MM.1S (cell line): Measurements from ENCODE around the gene GFM1.

ENCODE experiments used
- DNase-seq: peaks from one replicate; pipeline ENCODE4 v3.0.0-alpha.2; 2015
- H2AFZ ChIP-seq: fragments of 300-600 bp; sonication (generic); 2 replicates; pipeline ENCODE4 v1.6.0; 2016; ENCODE audit warnings: antibody characterized with exemption, low read length
- H3F3A ChIP-seq: fragments of 300-600 bp; sonication (generic); 2 replicates; pipeline ENCODE4 v1.6.1; 2016; ENCODE audit warnings: mild to moderate bottlenecking, antibody characterized with exemption, low read length, moderate library complexity, mixed read lengths; ENCODE audit not compliant: insufficient read depth
- H3K27ac ChIP-seq: fragments of 300-600 bp; sonication (generic); 2 replicates; pipeline ENCODE4 v1.5.1; 2016; ENCODE audit warnings: mild to moderate bottlenecking, low read length
- H3K27me3 ChIP-seq: fragments of 300-600 bp; sonication (generic); replicated peaks from 2 replicates; pipeline ENCODE4 v1.6.0; 2016; ENCODE audit warnings: low read length; ENCODE audit not compliant: insufficient read depth
- H3K36me3 ChIP-seq: fragments of 300-600 bp; sonication (generic); replicated peaks from 2 replicates; pipeline ENCODE4 v1.6.1; 2016; ENCODE audit warnings: mild to moderate bottlenecking, low read length, mixed read lengths; ENCODE audit not compliant: insufficient read depth
- H3K4me1 ChIP-seq: fragments of 300-600 bp; sonication (generic); 2 replicates; pipeline ENCODE4 v1.6.1; 2016; ENCODE audit warnings: low read length, mixed read lengths
- H3K4me2 ChIP-seq: fragments of 300-600 bp; sonication (generic); 2 replicates; pipeline ENCODE4 v1.6.0; 2016; ENCODE audit warnings: low read depth, low read length
- H3K4me3 ChIP-seq: fragments of 300-600 bp; sonication (generic); 2 replicates; pipeline ENCODE4 v1.5.1; 2016; ENCODE audit warnings: low read length, mixed read lengths
- H3K79me2 ChIP-seq: fragments of 300-600 bp; sonication (generic); 2 replicates; pipeline ENCODE4 v1.6.1; 2016; ENCODE audit warnings: mixed run types, low read length, mixed read lengths
- H3K9ac ChIP-seq: fragments of 300-600 bp; sonication (generic); 2 replicates; pipeline ENCODE4 v1.6.1; 2016; ENCODE audit warnings: low read length, mixed read lengths
- H3K9me2 ChIP-seq: fragments of 300-600 bp; sonication (generic); replicated peaks from 2 replicates; pipeline ENCODE4 v1.6.1; 2016; ENCODE audit warnings: mild to moderate bottlenecking, low read length, mixed read lengths; ENCODE audit not compliant: insufficient read depth
- H3K9me3 ChIP-seq: fragments of 300-600 bp; sonication (generic); replicated peaks from 2 replicates; pipeline ENCODE4 v1.6.1; 2016; ENCODE audit warnings: mild to moderate bottlenecking, low read length, mixed read lengths; ENCODE audit not compliant: insufficient read depth
- H4K20me1 ChIP-seq: fragments of 300-600 bp; sonication (generic); 2 replicates; pipeline ENCODE4 v1.6.1; 2016; ENCODE audit warnings: mild to moderate bottlenecking, low read length, moderate library complexity, mixed read lengths; ENCODE audit not compliant: insufficient read depth
- EZH2 ChIP-seq: fragments of 300-600 bp; sonication (generic); optimal IDR thresholded peaks from 2 replicates; pipeline ENCODE3; 2017; ENCODE audit warnings: low read depth, mild to moderate bottlenecking, antibody characterized with exemption, low read length, mixed read lengths
- EZH2phosphoT487 ChIP-seq: fragments of 300-600 bp; sonication (generic); IDR thresholded peaks from 2 replicates; pipeline ENCODE4 v1.6.1; 2018; ENCODE audit warnings: antibody characterized with exemption, low read length
- TF ChIP-seq, protein P1 (sequence below): fragments of 300-600 bp; sonication (generic); IDR thresholded peaks from 2 replicates; pipeline ENCODE4 v1.5.1; 2016; ENCODE audit warnings: antibody characterized with exemption, low read length, mixed read lengths

The GFM1 gene

GRCh38 chr3:158703566-158703965 lies 59.2 kb downstream of the GFM1 start:
- H3K9me3 ChIP-seq: no peaks in the 10 kb centered on the region
- no peak overlapping the region for H2AFZ ChIP-seq
- no peaks in the 10 kb centered on the region for H3K4me1 ChIP-seq
- H3K9ac ChIP-seq: no peak overlapping the region
- no peak overlapping the region for H3K4me2 ChIP-seq
- H3K9me2 ChIP-seq: no peaks in the 10 kb centered on the region
- TF ChIP-seq, protein P1, sequence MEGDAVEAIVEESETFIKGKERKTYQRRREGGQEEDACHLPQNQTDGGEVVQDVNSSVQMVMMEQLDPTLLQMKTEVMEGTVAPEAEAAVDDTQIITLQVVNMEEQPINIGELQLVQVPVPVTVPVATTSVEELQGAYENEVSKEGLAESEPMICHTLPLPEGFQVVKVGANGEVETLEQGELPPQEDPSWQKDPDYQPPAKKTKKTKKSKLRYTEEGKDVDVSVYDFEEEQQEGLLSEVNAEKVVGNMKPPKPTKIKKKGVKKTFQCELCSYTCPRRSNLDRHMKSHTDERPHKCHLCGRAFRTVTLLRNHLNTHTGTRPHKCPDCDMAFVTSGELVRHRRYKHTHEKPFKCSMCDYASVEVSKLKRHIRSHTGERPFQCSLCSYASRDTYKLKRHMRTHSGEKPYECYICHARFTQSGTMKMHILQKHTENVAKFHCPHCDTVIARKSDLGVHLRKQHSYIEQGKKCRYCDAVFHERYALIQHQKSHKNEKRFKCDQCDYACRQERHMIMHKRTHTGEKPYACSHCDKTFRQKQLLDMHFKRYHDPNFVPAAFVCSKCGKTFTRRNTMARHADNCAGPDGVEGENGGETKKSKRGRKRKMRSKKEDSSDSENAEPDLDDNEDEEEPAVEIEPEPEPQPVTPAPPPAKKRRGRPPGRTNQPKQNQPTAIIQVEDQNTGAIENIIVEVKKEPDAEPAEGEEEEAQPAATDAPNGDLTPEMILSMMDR: no peak
- TF ChIP-seq EZH2phosphoT487 (no peak), EZH2 (no peak)
- no peak overlapping the region for H3K4me3 ChIP-seq
- no peaks in the 10 kb centered on the region for H4K20me1 ChIP-seq
- H3K36me3 ChIP-seq: no peaks in the 10 kb centered on the region
- H3K27ac ChIP-seq: no peak overlapping the region
- H3K79me2 ChIP-seq: no peaks in the 10 kb centered on the region
- DNase-seq: no peak
- H3F3A ChIP-seq: no peaks in the 10 kb centered on the region
- H3K27me3 ChIP-seq: no peaks in the 10 kb centered on the region

GRCh38 chr3:158709666-158710083 lies 65.3 kb downstream of the GFM1 start:
- H3K79me2 ChIP-seq: no peaks in the 10 kb centered on the region
- H3K4me3 ChIP-seq: no peak overlapping the region
- H3K9me2 ChIP-seq: no peaks in the 10 kb centered on the region
- H4K20me1 ChIP-seq: no peaks in the 10 kb centered on the region
- no peaks in the 10 kb centered on the region for H3F3A ChIP-seq
- H3K36me3 ChIP-seq: no peaks in the 10 kb centered on the region
- H2AFZ ChIP-seq: no peak overlapping the region
- H3K4me1 ChIP-seq: no peaks in the 10 kb centered on the region
- TF ChIP-seq EZH2 (no peak), EZH2phosphoT487 (no peak)
- TF ChIP-seq, protein P1: no peak
- no peak overlapping the region for H3K27ac ChIP-seq
- H3K9ac ChIP-seq: no peak overlapping the region
- H3K4me2 ChIP-seq: no peak overlapping the region
- no peaks in the 10 kb centered on the region for H3K9me3 ChIP-seq
- DNase-seq: no peak
- no peaks in the 10 kb centered on the region for H3K27me3 ChIP-seq

DNA sequence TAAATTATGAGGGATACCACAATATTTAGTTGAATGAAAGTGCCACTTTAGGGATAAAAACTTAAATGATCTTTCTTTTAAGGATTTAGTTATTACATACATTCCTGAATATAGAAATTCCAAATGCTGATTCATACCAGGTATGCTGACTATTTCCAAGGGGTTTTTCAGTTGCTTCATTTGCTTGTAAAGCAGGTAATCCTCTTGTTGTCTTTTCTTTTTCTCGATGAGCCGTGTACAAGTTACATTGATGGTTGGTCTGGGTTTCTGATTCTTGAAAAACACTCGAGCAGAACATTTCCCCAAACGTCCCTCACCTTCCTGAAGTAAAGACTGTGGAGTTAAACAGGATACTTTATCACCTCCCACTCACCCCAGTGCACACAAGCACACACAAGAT lies 66.3 kb downstream of the GFM1 start:
- Histone ChIP-seq H4K20me1 (no peaks in the 10 kb centered on the region), H3K4me3 (no peak overlapping the region), H3K9me3 (no peaks in the 10 kb centered on the region), H3K9me2 (no peaks in the 10 kb centered on the region), H3K9ac (no peak overlapping the region), H3K36me3 (no peaks in the 10 kb centered on the region), H2AFZ (no peak overlapping the region), H3F3A (no peaks in the 10 kb centered on the region), H3K79me2 (no peaks in the 10 kb centered on the region), H3K27ac (no peak overlapping the region), H3K4me1 (no peaks in the 10 kb centered on the region), H3K27me3 (no peaks in the 10 kb centered on the region), H3K4me2 (no peak overlapping the region)
- DNase-seq: no peak
- TF ChIP-seq EZH2: no peak

DNA sequence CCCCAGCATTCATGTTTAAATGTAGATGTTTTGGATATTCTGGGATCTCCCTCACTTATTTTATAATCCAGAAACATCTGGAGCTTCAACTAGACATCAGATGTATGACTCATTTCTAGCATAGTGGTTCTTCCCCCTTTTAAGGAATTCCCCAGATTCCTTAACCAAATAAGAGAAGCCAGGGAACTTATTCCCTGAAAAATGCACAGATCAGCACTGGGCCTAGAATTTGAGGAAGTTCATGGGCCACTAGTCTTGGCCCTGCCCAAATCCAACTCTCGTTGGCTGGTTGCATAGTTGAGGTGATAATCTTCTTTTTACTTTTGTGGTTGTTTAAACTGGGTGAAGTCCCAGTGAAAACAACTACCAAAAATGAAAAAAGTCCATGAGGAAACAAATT lies 67.6 kb downstream of the GFM1 start:
- Histone ChIP-seq H3K9ac (no peak overlapping the region), H3K4me3 (no peak overlapping the region), H3K79me2 (no peaks in the 10 kb centered on the region), H2AFZ (no peak overlapping the region), H3K27ac (no peak overlapping the region), H3F3A (no peaks in the 10 kb centered on the region), H3K4me1 (no peaks in the 10 kb centered on the region), H3K36me3 (no peaks in the 10 kb centered on the region), H4K20me1 (no peaks in the 10 kb centered on the region), H3K4me2 (no peak overlapping the region), H3K9me3 (no peaks in the 10 kb centered on the region), H3K27me3 (no peaks in the 10 kb centered on the region), H3K9me2 (no peaks in the 10 kb centered on the region)
- DNase-seq: no peak
- no peak for TF ChIP-seq EZH2
- no peak for TF ChIP-seq EZH2phosphoT487
- TF ChIP-seq, protein P1: no peak
